Stimulated activated memory B cell treated with anti-CD40 and anti-IgM and Interleukin-4, amounts not matched to agents 10 μg/mL and 1 μg/mL and 100 μg/mL, for 72 hours (primary cell): Measurements from ENCODE around the gene TAS2R7.
"Not testable (repeated sequence)": the region's sequence is repeated elsewhere in the genome, so short reads cannot be mapped to it uniquely, and the experiment has no call there.

Experiments used
- ATAC-seq: fragments of 150-1000 bp; cut with Tn5 transposase; 2 replicates; pipeline ENCODE4 v1.10.0; 2021
- H3K27ac Mint-ChIP-seq: one replicate; pipeline ENCODE4 v1.8.0; 2022; ENCODE audit warnings: mild to moderate bottlenecking, mixed read lengths
- H3K27me3 Mint-ChIP-seq: one replicate; pipeline ENCODE4 v1.8.0; 2022; ENCODE audit warnings: mixed read lengths
- H3K36me3 Mint-ChIP-seq: one replicate; pipeline ENCODE4 v1.8.0; 2022; ENCODE audit warnings: mixed read lengths
- H3K4me1 Mint-ChIP-seq: one replicate; pipeline ENCODE4 v1.8.0; 2022; ENCODE audit warnings: mixed read lengths
- H3K4me3 Mint-ChIP-seq: one replicate; pipeline ENCODE4 v1.8.0; 2022; ENCODE audit warnings: mild to moderate bottlenecking, moderate library complexity, mixed read lengths
- H3K9me3 Mint-ChIP-seq: one replicate; pipeline ENCODE4 v1.8.0; 2022; ENCODE audit warnings: mixed read lengths

The TAS2R7 gene

GRCh38 chr12:10802587-10802986 is at the start of gene TAS2R7:
Gene TAS2R7 (minus strand): TSS chr12:10802627. CDS start chr12:10802570, 57 bp downstream.
- no peaks in the 10 kb centered on the region for H3K9me3 Mint-ChIP-seq
- H3K27me3 Mint-ChIP-seq: peaks cover 11% of the 10 kb centered on the region
- H3K4me1 Mint-ChIP-seq: no peaks in the 10 kb centered on the region
- no peak within 1 kb of the TSS for H3K4me3 Mint-ChIP-seq
- H3K36me3 Mint-ChIP-seq: no peaks in the 10 kb centered on the region
- no peak for ATAC-seq
- no peak within 1 kb of the TSS for H3K27ac Mint-ChIP-seq

GRCh38 chr12:10851243-10851858 is 48.9 kb upstream of the TAS2R7 start:
- Mint-ChIP-seq H3K9me3 (peaks cover 5% of the 10 kb centered on the region), H3K36me3 (peaks cover 56% of the 10 kb centered on the region), H3K4me1 (no peaks in the 10 kb centered on the region), H3K27me3 (no peaks in the 10 kb centered on the region), H3K4me3 (no peak overlapping the region), H3K27ac (no peak overlapping the region)
- no peak for ATAC-seq

- H3K4me1 Mint-ChIP-seq: no peaks in the 10 kb centered on the region
- no peak for ATAC-seq
- no peak within 1 kb of the TSS for H3K4me3 Mint-ChIP-seq
- no peaks in the 10 kb centered on the region for H3K9me3 Mint-ChIP-seq
- H3K27ac Mint-ChIP-seq: no peak within 1 kb of the TSS
- H3K27me3 Mint-ChIP-seq: no peaks in the 10 kb centered on the region
- H3K36me3 Mint-ChIP-seq: peaks cover 57% of the 10 kb centered on the region
Observed at GRCh38 chr12:10849425-10849878, 47.0 kb upstream of the TAS2R7 start, which contains the start of gene PRR4. Gene PRR4 (minus strand): TSS chr12:10849475. CDS start chr12:10849437, 38 bp downstream.

- Mint-ChIP-seq H3K36me3 (peaks cover 62% of the 10 kb centered on the region), H3K9me3 (no peaks in the 10 kb centered on the region), H3K27me3 (no peaks in the 10 kb centered on the region), H3K4me3 (no peak overlapping the region), H3K4me1 (no peaks in the 10 kb centered on the region), H3K27ac (no peak overlapping the region)
- ATAC-seq: no peak
Observed at GRCh38 chr12:10847744-10848143, 45.3 kb upstream of the TAS2R7 start.

GRCh38 chr12:10842862-10843261 is 40.4 kb upstream of the TAS2R7 start:
- H3K4me1 Mint-ChIP-seq: no peaks in the 10 kb centered on the region
- peaks cover 1% of the 10 kb centered on the region for H3K9me3 Mint-ChIP-seq
- no peak for ATAC-seq
- peaks cover 53% of the 10 kb centered on the region for H3K36me3 Mint-ChIP-seq
- no peak overlapping the region for H3K27ac Mint-ChIP-seq
- no peaks in the 10 kb centered on the region for H3K27me3 Mint-ChIP-seq
- H3K4me3 Mint-ChIP-seq: no peak overlapping the region

- no peaks in the 10 kb centered on the region for H3K4me1 Mint-ChIP-seq
- peaks cover 25% of the 10 kb centered on the region for H3K36me3 Mint-ChIP-seq
Observed at GRCh38 chr12:10838461-10838860, 36.0 kb upstream of the TAS2R7 start.

GRCh38 chr12:10829994-10830393 is 27.6 kb upstream of the TAS2R7 start:
- Mint-ChIP-seq H3K27ac (no peak overlapping the region), H3K36me3 (no peaks in the 10 kb centered on the region), H3K27me3 (no peaks in the 10 kb centered on the region), H3K4me3 (no peak overlapping the region), H3K9me3 (no peaks in the 10 kb centered on the region), H3K4me1 (no peaks in the 10 kb centered on the region)
- no peak for ATAC-seq

More at GRCh38 chr12:10838461-10838860, 36.0 kb upstream of the TAS2R7 start:
- ATAC-seq: no peak
- no peaks in the 10 kb centered on the region for H3K27me3 Mint-ChIP-seq
- H3K4me3 Mint-ChIP-seq: no peak overlapping the region
- peaks cover 3% of the 10 kb centered on the region for H3K9me3 Mint-ChIP-seq
- H3K27ac Mint-ChIP-seq: no peak overlapping the region

- ATAC-seq: no peak
- Mint-ChIP-seq H3K27me3 (no peaks in the 10 kb centered on the region), H3K4me3 (no peak within 1 kb of the TSS)
Observed at GRCh38 chr12:10826258-10826657, 23.8 kb upstream of the TAS2R7 start, which contains the start of gene TAS2R10. Gene TAS2R10 (minus strand): TSS chr12:10826358. CDS start chr12:10826269, 89 bp downstream.

GRCh38 chr12:10824957-10825356 is 22.5 kb upstream of the TAS2R7 start:
- Mint-ChIP-seq H3K9me3 (no peaks in the 10 kb centered on the region), H3K4me1 (no peaks in the 10 kb centered on the region), H3K27me3 (no peaks in the 10 kb centered on the region), H3K4me3 (no peak overlapping the region), H3K36me3 (no peaks in the 10 kb centered on the region), H3K27ac (no peak overlapping the region)
- ATAC-seq: no peak

More at GRCh38 chr12:10826258-10826657, 23.8 kb upstream of the TAS2R7 start, which contains the start of gene TAS2R10:
- Mint-ChIP-seq H3K9me3 (no peaks in the 10 kb centered on the region), H3K36me3 (no peaks in the 10 kb centered on the region), H3K27ac (no peak within 1 kb of the TSS), H3K4me1 (no peaks in the 10 kb centered on the region)

GRCh38 chr12:10811883-10812536 is 9.6 kb upstream of the TAS2R7 start:
- no peak overlapping the region for H3K27ac Mint-ChIP-seq
- no peaks in the 10 kb centered on the region for H3K4me1 Mint-ChIP-seq
- H3K36me3 Mint-ChIP-seq: no peaks in the 10 kb centered on the region
- peaks cover 18% of the 10 kb centered on the region for H3K27me3 Mint-ChIP-seq
- H3K9me3 Mint-ChIP-seq: no peaks in the 10 kb centered on the region
- no peak for ATAC-seq
- no peak overlapping the region for H3K4me3 Mint-ChIP-seq

- H3K9me3 Mint-ChIP-seq: no peaks in the 10 kb centered on the region
- no peaks in the 10 kb centered on the region for H3K36me3 Mint-ChIP-seq
- no peak within 1 kb of the TSS for H3K27ac Mint-ChIP-seq
- no peaks in the 10 kb centered on the region for H3K4me1 Mint-ChIP-seq
- H3K27me3 Mint-ChIP-seq: peaks cover 18% of the 10 kb centered on the region
- no peak within 1 kb of the TSS for H3K4me3 Mint-ChIP-seq
- ATAC-seq: no peak
Observed at GRCh38 chr12:10810068-10810467, 7.6 kb upstream of the TAS2R7 start, which contains the start of gene TAS2R9. Gene TAS2R9 (minus strand): TSS chr12:10810168. CDS start chr12:10810075, 93 bp downstream.

GRCh38 chr12:10807186-10807585 is 4.8 kb upstream of the TAS2R7 start, which contains the start of gene TAS2R8:
Gene TAS2R8 (minus strand): TSS chr12:10807286. CDS start chr12:10806980, 306 bp downstream.
- H3K36me3 Mint-ChIP-seq: no peaks in the 10 kb centered on the region
- H3K27me3 Mint-ChIP-seq: peaks cover 9% of the 10 kb centered on the region
- H3K27ac Mint-ChIP-seq: no peak within 1 kb of the TSS
- no peak for ATAC-seq
- no peaks in the 10 kb centered on the region for H3K9me3 Mint-ChIP-seq
- no peaks in the 10 kb centered on the region for H3K4me1 Mint-ChIP-seq
- no peak within 1 kb of the TSS for H3K4me3 Mint-ChIP-seq

GRCh38 chr12:10801741-10802140 is 686 bp downstream of the TAS2R7 start:
- no peak overlapping the region for H3K4me3 Mint-ChIP-seq
- no peaks in the 10 kb centered on the region for H3K36me3 Mint-ChIP-seq
- H3K27me3 Mint-ChIP-seq: peaks cover 11% of the 10 kb centered on the region
- H3K27ac Mint-ChIP-seq: no peak overlapping the region
- no peaks in the 10 kb centered on the region for H3K9me3 Mint-ChIP-seq
- ATAC-seq: no peak
- no peaks in the 10 kb centered on the region for H3K4me1 Mint-ChIP-seq

GRCh38 chr12:10794222-10794621 is 8.2 kb downstream of the TAS2R7 start:
- Mint-ChIP-seq H3K36me3 (no peaks in the 10 kb centered on the region), H3K9me3 (peaks cover 2% of the 10 kb centered on the region), H3K4me1 (no peaks in the 10 kb centered on the region), H3K27me3 (peaks cover 22% of the 10 kb centered on the region), H3K4me3 (no peak overlapping the region), H3K27ac (no peak overlapping the region)
- no peak for ATAC-seq

- ATAC-seq, H3K36me3 Mint-ChIP-seq, H3K4me1 Mint-ChIP-seq, H3K9me3 Mint-ChIP-seq, H3K27ac Mint-ChIP-seq, H3K4me3 Mint-ChIP-seq: not testable (repeated sequence)
- peaks cover 17% of the 10 kb centered on the region for H3K27me3 Mint-ChIP-seq
Observed at GRCh38 chr12:10791769-10792168, 10.7 kb downstream of the TAS2R7 start.

- Mint-ChIP-seq H3K36me3 (no peaks in the 10 kb centered on the region), H3K27ac (no peak overlapping the region), H3K9me3 (no peaks in the 10 kb centered on the region), H3K4me1 (no peaks in the 10 kb centered on the region), H3K4me3 (no peak overlapping the region), H3K27me3 (peaks cover 9% of the 10 kb centered on the region)
- no peak for ATAC-seq
Observed at GRCh38 chr12:10783252-10783651, 19.2 kb downstream of the TAS2R7 start.
